ENCODE measurements around the gene IRGM.
"Not testable (repeated sequence)": the region's sequence is repeated elsewhere in the genome, so short reads cannot be mapped to it uniquely, and the experiment has no call there.

The IRGM gene, protein sequence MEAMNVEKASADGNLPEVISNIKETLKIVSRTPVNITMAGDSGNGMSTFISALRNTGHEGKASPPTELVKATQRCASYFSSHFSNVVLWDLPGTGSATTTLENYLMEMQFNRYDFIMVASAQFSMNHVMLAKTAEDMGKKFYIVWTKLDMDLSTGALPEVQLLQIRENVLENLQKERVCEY

GRCh38 chr5:150846308-150846653, at the start of gene IRGM:
Gene IRGM (plus strand): TSS chr5:150846521. CDS start chr5:150848124, 1,603 bp downstream.
- DNase-seq (ENCODE audit: low spot score) = not testable (repeated sequence)

DNA sequence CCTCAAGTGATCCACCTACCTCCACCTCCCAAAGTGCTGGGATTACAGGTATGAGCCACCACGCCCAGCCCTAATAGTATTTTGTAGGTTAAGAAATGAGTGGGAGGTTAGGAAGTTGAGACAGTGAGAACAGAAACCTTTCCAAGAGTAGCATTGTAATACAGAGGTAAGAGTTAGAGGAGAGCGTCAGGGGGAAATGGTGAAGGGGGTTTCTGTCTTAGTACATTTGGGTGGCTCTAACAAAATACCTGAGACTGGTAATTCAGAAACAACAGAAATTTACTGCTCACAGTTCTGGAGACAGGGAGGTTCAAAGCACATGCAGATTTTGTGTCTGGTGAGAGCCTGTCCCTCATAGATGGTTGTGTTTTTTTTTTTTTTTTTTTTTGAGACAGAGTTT, 48.9 kb upstream of the IRGM start:
- DNase-seq (ENCODE audit: low spot score) = no peak

- DNase-seq (ENCODE audit: low spot score) = peak; percentile 70
Measured at GRCh38 chr5:150801117-150801927, 45.0 kb upstream of the IRGM start.

DNA sequence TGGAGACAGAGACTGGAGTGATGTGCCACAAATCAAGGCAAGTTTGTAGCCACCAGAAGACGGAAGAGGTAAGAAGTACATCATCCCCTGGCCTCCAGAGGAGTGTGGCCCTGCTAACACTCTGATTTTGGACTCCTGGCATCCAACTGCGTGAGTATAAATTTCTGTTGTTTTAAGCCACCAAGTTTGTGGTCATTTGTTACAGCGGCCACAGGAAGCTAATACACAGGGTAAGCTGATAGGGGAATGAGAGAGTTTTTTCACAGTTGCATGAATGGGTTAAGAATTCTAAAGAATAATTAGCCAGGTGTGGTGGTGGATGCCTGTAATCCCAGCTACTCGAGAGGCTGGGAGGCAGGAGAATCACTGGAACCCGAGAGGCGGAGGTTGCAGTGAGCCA, 41.9 kb upstream of the IRGM start:
- no peak for DNase-seq (ENCODE audit: low spot score)

GRCh38 chr5:150809363-150809762, 37.0 kb upstream of the IRGM start:
- DNase-seq (ENCODE audit: low spot score) = no peak

DNA sequence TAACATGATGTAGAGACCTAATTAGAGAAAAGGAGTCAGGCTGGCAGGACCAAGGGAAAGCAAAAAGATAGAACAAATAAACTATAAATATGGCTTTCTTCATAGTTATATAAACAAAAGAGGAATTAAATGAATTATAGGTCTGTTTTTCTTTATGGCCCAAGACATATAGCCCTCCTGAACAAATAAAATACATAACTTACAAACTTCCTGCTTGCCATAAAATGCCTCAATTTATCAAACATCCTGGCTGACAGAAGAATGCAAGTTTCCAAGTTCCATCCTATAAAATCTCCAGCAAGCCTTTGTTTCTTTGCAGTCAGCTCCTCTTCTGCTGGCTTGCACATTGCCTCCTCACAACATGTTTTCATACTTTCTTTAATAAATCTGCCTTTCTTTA, 31.3 kb upstream of the IRGM start:
- DNase-seq (ENCODE audit: low spot score) = no peak

- DNase-seq (ENCODE audit: low spot score) = no peak
Measured at GRCh38 chr5:150816946-150817345, 29.4 kb upstream of the IRGM start.

- no peak for DNase-seq (ENCODE audit: low spot score)
Measured at GRCh38 chr5:150829744-150830143, 16.6 kb upstream of the IRGM start.

- DNase-seq (ENCODE audit: low spot score) = not testable (repeated sequence)
Measured at GRCh38 chr5:150831821-150832220, 14.5 kb upstream of the IRGM start.

GRCh38 chr5:150836064-150836463, 10.3 kb upstream of the IRGM start:
- no peak for DNase-seq (ENCODE audit: low spot score)

DNA sequence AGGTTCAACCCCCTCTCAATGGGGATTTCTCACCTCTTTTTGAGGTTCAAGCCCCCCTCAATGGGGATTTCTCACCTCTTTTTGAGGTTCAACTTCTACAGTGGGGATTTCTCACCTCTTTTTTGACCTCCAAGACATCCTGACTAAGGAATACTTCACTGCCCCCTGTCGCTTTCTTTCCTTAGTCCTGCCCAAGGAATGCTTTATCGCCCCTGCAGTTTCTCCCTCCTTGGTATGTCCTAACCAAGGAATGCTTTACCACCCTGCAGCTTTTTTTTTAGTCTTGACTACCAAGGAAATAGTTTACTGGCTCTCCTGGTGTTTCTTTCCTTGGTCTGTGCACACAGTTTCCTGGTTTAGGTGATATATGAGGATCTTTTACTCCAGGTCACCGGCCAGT, 9.6 kb upstream of the IRGM start:
- no peak for DNase-seq (ENCODE audit: low spot score)

DNA sequence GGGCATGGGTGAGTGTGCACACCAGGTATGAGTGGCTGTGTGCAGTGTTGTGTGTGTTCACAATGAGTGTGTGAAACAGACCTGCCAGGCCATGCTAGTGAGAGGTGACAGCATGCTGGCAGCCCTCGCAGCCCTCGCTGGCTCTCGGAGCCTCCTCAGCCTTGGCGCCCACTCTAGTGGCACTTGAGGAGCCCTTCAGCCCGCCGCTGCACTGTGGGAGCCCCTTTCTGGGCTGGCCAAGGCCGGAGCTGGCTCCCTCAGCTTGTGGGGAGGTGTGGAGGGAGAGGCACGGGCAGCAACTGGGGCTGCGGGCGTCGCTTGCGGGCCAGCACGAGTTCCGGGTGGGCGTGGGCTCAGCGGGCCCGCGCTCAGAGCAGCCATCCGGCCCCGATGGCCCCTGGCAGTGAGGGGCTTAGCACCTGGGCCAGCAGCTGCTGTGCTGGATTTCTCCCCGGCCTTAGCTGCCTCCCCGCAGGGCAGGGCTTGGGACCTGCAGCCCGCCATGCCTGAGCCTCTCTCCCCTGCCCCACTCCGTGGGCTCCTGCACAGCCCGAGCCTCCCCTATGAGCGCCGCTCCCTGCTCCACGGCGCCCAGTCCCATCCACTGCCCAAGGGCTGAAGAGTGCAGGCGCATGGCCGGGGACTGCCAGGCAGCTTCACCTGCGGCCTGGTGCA, 999 bp upstream of the IRGM start:
- DNase-seq (ENCODE audit: low spot score) = not testable (repeated sequence)

DNA sequence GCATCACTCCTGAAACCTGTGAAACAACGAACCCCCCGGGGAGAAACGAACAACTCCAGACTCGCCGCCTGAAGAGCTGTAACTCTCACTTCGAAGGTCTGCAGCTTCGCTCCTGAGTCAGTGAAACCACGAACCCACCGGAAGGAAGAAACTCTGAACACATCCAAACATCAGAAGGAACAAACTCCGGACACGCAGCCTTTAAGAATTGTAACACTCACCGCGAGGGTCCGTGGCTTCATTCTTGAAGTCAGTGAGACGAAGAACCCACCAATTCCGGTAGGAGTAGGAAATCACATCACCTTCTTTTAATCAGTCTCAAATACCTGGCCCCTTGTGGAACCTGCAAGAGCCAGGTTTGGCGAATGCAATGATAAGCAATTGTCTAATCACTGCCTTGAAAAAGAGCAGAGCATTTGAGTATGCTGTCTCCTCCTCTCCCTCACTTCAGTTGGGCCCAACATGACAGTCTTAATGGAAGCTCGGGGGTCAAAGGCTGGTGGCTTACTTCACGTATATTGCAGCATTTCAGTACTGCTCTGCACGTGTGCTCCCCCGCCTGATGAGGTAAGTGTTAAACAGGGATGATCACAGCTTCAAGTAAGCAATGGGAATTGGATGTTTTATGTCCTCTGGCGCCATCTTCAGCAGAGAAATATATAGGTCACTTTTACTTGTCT, 473 bp downstream of the IRGM start:
- peak; percentile 86 for DNase-seq (ENCODE audit: low spot score)

DNA sequence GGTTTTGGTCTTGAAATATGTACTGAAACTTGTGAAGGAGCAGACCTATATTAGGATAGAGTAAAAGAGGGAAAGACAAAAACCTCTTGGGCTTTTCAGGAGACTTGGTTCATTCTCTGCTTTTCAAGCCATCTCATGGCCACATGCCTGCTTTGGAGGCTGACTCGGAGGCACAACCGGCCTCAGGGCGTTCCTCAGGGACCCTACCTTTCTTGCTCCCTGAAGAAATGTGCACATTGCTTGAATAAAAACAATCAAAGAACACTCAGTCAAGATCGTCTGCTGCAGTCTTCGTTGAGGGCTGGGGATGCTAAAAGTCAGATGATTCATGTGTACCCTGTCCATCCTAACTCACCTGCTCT, 994 bp downstream of the IRGM start:
- no peak for DNase-seq (ENCODE audit: low spot score)

DNA sequence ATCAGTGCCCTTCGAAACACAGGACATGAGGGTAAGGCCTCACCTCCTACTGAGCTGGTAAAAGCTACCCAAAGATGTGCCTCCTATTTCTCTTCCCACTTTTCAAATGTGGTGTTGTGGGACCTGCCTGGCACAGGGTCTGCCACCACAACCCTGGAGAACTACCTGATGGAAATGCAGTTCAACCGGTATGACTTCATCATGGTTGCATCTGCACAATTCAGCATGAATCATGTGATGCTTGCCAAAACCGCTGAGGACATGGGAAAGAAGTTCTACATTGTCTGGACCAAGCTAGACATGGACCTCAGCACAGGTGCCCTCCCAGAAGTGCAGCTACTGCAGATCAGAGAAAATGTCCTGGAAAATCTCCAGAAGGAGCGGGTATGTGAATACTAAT, 1.9 kb downstream of the IRGM start:
- DNase-seq (ENCODE audit: low spot score) = no peak

- no peak for DNase-seq (ENCODE audit: low spot score)
Measured at GRCh38 chr5:150851039-150851438, 4.7 kb downstream of the IRGM start.

- DNase-seq (ENCODE audit: low spot score) = no peak
Measured at GRCh38 chr5:150853561-150853960, 7.2 kb downstream of the IRGM start.

GRCh38 chr5:150856700-150857099, 10.4 kb downstream of the IRGM start:
- DNase-seq (ENCODE audit: low spot score) = not testable (repeated sequence)

DNA sequence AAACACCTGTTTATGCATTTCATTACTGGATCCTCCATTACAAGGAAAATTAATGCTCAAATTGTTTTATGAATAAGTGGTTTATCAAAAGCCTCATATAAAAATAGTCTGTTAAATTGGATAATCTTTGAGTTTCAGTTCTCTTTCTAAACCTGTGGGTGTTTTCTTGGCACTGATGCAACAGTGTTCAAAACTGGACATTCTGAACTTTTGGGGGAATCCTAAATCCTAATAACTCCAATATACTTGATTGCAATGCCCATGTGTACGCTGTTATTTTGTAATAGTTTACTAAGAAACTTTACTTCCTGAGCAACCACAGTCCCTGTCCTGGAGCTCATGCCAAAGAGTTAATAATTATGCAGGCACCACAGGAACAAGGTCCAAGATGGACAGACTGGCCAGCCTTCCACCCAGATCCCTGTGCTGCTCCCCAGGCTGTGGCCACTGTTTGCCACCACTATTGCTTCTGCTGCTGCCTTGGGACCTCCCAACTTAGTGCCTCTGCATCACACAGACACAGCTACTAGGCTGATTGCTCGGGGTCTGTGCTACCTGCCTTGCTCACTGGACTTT, 14.0 kb downstream of the IRGM start:
- DNase-seq (ENCODE audit: low spot score) = no peak

GRCh38 chr5:150862070-150862469, 15.7 kb downstream of the IRGM start:
- no peak for DNase-seq (ENCODE audit: low spot score)

- no peak for DNase-seq (ENCODE audit: low spot score)
Measured at GRCh38 chr5:150879358-150879757, 33.0 kb downstream of the IRGM start.

Data from Ammon's horn (tissue), 1 donor.